ENCODE results near the gene COMMD1.

COMMD1 gene

DNA sequence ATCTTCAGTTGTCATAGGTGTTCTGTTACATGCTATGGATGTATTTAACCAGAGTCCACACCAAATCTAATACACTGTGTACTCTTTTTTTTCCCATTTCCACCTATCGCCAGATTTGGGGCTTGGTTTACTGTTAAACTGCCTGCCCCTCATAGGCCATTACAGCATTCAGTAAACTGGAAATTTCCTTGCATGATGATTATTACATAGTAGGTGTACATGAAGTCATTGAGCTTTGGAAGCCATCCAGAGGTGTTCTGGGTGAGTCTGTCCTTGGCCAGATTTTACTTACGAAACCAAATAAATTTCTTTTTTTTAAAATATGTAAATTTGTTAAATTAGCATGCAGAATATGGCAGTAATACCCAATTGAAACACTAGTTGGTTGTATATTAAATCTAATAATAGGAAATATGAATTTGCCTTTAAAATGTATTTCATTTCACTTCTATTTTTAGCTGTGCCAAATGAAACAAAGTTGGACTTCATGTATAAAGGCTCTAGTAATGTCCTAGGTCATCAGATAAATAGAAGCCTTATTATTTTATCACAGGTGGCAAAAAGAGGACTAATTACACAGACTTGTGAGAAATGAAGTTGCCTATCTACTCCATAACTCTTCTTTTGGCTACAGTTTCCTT is 60.7 kb downstream of the COMMD1 start:
- no peak for DNase-seq (ENCODE audit: low read depth)
- no peak overlapping the region for H3K4me3 ChIP-seq (ENCODE audit: low read depth, low read length)
- TF ChIP-seq, protein P1, sequence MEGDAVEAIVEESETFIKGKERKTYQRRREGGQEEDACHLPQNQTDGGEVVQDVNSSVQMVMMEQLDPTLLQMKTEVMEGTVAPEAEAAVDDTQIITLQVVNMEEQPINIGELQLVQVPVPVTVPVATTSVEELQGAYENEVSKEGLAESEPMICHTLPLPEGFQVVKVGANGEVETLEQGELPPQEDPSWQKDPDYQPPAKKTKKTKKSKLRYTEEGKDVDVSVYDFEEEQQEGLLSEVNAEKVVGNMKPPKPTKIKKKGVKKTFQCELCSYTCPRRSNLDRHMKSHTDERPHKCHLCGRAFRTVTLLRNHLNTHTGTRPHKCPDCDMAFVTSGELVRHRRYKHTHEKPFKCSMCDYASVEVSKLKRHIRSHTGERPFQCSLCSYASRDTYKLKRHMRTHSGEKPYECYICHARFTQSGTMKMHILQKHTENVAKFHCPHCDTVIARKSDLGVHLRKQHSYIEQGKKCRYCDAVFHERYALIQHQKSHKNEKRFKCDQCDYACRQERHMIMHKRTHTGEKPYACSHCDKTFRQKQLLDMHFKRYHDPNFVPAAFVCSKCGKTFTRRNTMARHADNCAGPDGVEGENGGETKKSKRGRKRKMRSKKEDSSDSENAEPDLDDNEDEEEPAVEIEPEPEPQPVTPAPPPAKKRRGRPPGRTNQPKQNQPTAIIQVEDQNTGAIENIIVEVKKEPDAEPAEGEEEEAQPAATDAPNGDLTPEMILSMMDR (conservative IDR thresholded peaks at IDR 0.05; ENCODE audit: low read depth, low read length) = no peak

DNA sequence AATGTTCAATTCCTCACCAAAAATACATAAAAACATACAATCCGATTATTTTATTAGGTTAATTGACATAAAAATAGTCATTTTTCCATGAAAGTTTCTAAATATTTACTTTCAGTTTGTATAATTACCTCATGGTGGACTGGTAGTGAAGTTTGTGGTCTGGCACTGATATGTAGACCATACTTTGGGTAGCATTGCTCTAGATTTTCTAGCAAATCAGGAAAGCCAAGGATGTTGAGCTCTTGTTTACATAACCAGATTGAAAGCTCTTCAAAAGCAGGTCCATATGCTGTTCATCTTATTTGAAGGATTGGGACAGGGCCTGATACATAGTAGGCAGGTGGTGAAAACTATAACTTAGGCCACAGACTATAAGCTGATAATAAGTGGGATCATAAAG is 61.8 kb downstream of the COMMD1 start:
- DNase-seq (ENCODE audit: low read depth) = peak; percentile 57
- TF ChIP-seq, protein P1 (conservative IDR thresholded peaks at IDR 0.05; ENCODE audit: low read depth, low read length) = no peak
- H3K4me3 ChIP-seq (ENCODE audit: low read depth, low read length) = no peak overlapping the region

DNA sequence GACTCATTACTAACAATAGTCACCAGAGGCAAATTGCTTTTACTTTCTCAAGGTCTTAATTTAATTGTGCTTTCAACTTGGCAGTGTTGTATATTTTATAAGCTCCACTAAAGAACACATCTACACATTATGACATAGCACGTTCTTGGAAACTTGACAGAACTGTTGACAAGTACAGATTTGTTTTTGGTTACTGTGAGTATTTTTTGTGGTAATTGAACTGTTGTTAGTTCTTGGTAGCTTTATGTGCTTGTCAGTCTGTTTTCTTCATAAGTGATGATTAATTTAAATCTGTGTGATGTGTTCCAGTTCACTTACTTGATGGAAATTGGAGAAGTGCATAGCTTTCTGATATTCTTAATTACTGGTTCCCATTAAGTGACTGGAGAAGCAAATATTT is 63.9 kb downstream of the COMMD1 start:
- no peak for DNase-seq (ENCODE audit: low read depth)
- TF ChIP-seq, protein P1 (conservative IDR thresholded peaks at IDR 0.05; ENCODE audit: low read depth, low read length) = no peak
- no peak overlapping the region for H3K4me3 ChIP-seq (ENCODE audit: low read depth, low read length)

DNA sequence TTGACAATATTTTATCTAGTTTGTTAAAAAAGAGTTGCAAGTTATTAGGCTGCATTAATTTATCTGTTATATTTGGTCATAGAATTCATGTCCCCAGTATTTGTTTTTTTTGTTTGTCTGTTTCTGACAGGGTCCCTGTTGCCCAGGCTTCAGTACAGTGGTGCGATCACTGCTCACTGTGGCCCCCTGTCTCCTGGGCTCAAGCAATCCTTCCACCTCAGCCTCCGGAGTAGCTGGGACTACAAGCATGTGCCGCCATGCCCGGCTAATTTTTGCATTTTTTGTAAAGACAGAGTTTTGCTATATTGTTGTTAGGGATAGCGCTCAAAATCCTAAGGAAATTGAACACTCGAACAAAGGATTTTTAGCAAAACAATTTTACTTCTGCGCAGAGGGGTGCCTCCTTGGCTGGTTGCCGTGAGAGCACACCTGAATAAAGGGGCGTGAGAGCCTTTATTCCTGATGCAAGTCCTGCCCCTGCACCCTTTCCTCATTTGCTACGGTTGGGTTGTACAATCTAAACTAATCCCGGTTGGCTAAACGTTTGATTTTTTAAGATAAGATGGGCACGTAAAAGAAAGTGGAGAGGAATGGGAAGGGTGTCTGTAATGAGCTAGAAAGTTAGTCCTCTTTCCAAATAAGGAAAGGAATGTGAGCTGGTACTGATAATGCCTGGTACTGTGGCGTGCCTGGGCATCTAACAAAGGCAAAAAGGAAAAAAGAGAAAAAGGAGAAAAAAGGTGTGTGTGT is 65.5 kb downstream of the COMMD1 start:
- TF ChIP-seq, protein P1 (conservative IDR thresholded peaks at IDR 0.05; ENCODE audit: low read depth, low read length) = peak; percentile 13
- no peak overlapping the region for H3K4me3 ChIP-seq (ENCODE audit: low read depth, low read length)
- no peak for DNase-seq (ENCODE audit: low read depth)

DNA sequence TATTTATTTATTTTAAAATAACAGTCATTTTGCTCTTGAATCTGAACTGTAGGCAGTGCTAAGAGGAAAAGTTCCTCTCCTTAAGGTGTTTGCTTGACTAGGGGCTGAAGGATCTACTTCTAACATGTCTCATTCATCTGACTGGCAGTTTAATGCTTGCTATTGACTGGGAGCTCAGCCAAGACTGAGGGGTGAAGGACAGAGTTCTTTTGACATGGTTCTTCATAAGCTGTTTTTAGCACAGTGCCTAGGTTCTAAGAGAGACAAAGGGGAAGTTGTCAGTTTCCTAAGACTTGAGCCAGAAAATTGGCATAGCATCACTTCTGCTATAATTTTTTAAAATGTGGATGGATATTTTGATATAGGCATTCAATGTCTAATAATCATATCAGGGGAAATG is 73.0 kb downstream of the COMMD1 start:
- DNase-seq (ENCODE audit: low read depth) = peak; percentile 23
- no peak overlapping the region for H3K4me3 ChIP-seq (ENCODE audit: low read depth, low read length)
- TF ChIP-seq, protein P1 (conservative IDR thresholded peaks at IDR 0.05; ENCODE audit: low read depth, low read length) = no peak

DNA sequence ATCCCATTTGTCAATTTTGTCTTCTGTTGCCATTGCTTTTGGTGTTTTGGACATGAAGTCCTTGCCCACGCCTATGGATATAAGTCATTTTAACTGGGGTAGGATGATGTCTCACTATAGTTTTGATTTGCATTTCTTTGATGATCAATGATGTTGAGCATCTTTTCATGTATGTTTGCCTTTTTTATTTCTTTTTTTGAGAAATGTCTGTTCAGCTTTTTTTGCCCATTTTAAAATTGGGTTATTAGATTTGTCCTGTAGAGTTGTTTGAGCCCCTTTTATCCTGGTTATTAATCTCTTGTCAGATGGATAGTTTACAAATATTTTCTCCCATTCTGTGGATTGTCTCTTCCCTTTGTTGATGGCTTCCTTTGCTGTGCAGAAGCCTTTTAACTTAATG is 75.3 kb downstream of the COMMD1 start:
- TF ChIP-seq, protein P1 (conservative IDR thresholded peaks at IDR 0.05; ENCODE audit: low read depth, low read length) = no peak
- H3K4me3 ChIP-seq (ENCODE audit: low read depth, low read length) = no peak overlapping the region
- DNase-seq (ENCODE audit: low read depth) = no peak

DNA sequence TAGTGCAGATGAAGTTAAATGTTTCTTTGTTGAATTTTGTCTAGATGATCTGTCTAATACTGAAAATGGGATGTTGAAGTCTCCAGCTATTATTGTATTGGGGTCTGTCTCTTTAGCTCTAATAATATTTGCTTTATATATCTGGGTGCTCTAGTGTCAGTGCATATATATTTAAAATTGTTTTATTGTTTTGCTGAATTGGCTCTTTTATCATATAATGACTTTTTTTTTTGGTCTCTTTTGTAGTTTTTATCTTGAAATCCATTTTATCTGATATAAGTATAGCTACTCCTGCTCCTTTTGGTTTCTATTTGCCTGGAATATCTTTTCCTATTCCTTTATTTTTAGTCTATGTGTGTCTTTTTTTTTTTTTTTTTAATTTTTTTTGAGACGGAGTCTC is 79.2 kb downstream of the COMMD1 start:
- H3K4me3 ChIP-seq (ENCODE audit: low read depth, low read length) = no peak overlapping the region
- DNase-seq (ENCODE audit: low read depth) = no peak
- TF ChIP-seq, protein P1 (conservative IDR thresholded peaks at IDR 0.05; ENCODE audit: low read depth, low read length) = no peak
